HepG2 (cell line): ENCODE measurements around the gene BLVRB.

Experiments
- AGO2 ChIP-seq: fragments of 200-400 bp; formaldehyde crosslinking; optimal IDR thresholded peaks from 2 replicates; pipeline ENCODE3; 2017; ENCODE audit warnings: mild to moderate bottlenecking, low read depth, low read length, moderate library complexity
- ARHGAP35 ChIP-seq: sonication (generic); formaldehyde crosslinking; IDR thresholded peaks from 2 replicates; pipeline ENCODE4 v1.9.0; 2022; ENCODE audit warnings: mild to moderate bottlenecking, inconsistent platforms, moderate library complexity, missing genetic modification reagents, borderline replicate concordance
- ARNT ChIP-seq: fragments of 450-650 bp; IDR thresholded peaks from 2 replicates; pipeline ENCODE4 v1.6.1; 2017
- EZH2 ChIP-seq: conservative IDR thresholded peaks from 2 replicates; pipeline ENCODE4 v1.6.1; 2012; ENCODE audit warnings: mild to moderate bottlenecking, low read depth, low read length, moderate library complexity
- POLR2AphosphoS5 ChIP-seq: IDR thresholded peaks from 2 replicates; pipeline ENCODE4 v1.6.1; 2012; ENCODE audit warnings: low read depth, low read length
- PPARG ChIP-seq: conservative IDR thresholded peaks from 2 replicates; pipeline ENCODE4 v1.6.1; 2016; ENCODE audit warnings: missing biosample characterization, missing genetic modification reagents
- SUZ12 ChIP-seq: fragments of 150-350 bp; IDR thresholded peaks from 2 replicates; pipeline ENCODE4 v1.6.1; 2014; ENCODE audit warnings: low read depth, low read length
- TRIM24 ChIP-seq: sonication (generic); formaldehyde crosslinking; IDR thresholded peaks from 2 replicates; pipeline ENCODE4 v1.8.0; 2022; ENCODE audit warnings: mild to moderate bottlenecking, missing genetic modification reagents
- ZNF343 ChIP-seq: sonication (generic); formaldehyde crosslinking; IDR thresholded peaks from 2 replicates; pipeline ENCODE4 v1.4.0; 2020; ENCODE audit warnings: mild to moderate bottlenecking, missing genetic modification reagents
- TF ChIP-seq, protein P1 (sequence below): sonication (generic); formaldehyde crosslinking; IDR thresholded peaks from 2 replicates; pipeline ENCODE4 v1.5.0; 2020; ENCODE audit warnings: mild to moderate bottlenecking, missing genetic modification reagents, moderate library complexity
- TF ChIP-seq, protein P2 (sequence below): sonication (generic); formaldehyde crosslinking; IDR thresholded peaks from 2 replicates; pipeline ENCODE4 v1.4.0; 2020; ENCODE audit warnings: mild to moderate bottlenecking, missing genetic modification reagents

DNA sequence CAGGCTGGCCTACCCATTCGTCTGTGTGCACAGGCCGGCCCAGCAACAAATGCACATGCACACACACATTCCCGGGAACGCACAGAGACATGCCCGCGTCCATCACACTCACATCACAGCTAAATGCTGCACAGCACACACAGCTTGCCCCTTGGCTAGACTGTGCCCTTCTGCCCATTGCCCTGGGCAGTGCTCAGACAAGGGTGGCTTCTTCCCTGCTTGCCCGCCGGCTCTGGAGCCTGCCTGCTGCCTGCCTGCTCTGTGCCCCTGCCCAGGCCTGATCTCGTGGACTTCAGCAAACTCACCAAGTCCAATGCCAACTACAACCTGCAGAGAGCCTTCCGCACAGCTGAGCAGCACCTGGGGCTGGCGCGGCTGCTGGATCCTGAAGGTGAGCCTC lies 31.7 kb upstream of the BLVRB start:
- TF ChIP-seq, protein P1, sequence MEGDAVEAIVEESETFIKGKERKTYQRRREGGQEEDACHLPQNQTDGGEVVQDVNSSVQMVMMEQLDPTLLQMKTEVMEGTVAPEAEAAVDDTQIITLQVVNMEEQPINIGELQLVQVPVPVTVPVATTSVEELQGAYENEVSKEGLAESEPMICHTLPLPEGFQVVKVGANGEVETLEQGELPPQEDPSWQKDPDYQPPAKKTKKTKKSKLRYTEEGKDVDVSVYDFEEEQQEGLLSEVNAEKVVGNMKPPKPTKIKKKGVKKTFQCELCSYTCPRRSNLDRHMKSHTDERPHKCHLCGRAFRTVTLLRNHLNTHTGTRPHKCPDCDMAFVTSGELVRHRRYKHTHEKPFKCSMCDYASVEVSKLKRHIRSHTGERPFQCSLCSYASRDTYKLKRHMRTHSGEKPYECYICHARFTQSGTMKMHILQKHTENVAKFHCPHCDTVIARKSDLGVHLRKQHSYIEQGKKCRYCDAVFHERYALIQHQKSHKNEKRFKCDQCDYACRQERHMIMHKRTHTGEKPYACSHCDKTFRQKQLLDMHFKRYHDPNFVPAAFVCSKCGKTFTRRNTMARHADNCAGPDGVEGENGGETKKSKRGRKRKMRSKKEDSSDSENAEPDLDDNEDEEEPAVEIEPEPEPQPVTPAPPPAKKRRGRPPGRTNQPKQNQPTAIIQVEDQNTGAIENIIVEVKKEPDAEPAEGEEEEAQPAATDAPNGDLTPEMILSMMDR, result no peak
- TF ChIP-seq POLR2AphosphoS5, result no peak
- no peak for TF ChIP-seq ZNF343 (CRISPR knock-in tag)
- no peak for TF ChIP-seq PPARG (CRISPR knock-in tag)
- TF ChIP-seq, protein P2, sequence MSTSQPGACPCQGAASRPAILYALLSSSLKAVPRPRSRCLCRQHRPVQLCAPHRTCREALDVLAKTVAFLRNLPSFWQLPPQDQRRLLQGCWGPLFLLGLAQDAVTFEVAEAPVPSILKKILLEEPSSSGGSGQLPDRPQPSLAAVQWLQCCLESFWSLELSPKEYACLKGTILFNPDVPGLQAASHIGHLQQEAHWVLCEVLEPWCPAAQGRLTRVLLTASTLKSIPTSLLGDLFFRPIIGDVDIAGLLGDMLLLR (CRISPR knock-in tag), result no peak
- TF ChIP-seq AGO2, result no peak
- TF ChIP-seq SUZ12, result no peak
- TF ChIP-seq TRIM24 (CRISPR knock-in tag), result no peak
- no peak for TF ChIP-seq ARNT
- TF ChIP-seq ARHGAP35, result no peak
- no peak for TF ChIP-seq EZH2
